T-helper 2 cell (primary cell): ENCODE data around the gene PLEKHM1.
"Not testable (repeated sequence)": the region's sequence is repeated elsewhere in the genome, so short reads cannot be mapped to it uniquely, and the experiment has no call there.

Experiments
- DNase-seq, 5 experiments: peaks; one replicate each; pipeline versions ENCODE4 v3.0.0 to v3.0.0-alpha.2; 2012 to 2022

Gene PLEKHM1

DNA sequence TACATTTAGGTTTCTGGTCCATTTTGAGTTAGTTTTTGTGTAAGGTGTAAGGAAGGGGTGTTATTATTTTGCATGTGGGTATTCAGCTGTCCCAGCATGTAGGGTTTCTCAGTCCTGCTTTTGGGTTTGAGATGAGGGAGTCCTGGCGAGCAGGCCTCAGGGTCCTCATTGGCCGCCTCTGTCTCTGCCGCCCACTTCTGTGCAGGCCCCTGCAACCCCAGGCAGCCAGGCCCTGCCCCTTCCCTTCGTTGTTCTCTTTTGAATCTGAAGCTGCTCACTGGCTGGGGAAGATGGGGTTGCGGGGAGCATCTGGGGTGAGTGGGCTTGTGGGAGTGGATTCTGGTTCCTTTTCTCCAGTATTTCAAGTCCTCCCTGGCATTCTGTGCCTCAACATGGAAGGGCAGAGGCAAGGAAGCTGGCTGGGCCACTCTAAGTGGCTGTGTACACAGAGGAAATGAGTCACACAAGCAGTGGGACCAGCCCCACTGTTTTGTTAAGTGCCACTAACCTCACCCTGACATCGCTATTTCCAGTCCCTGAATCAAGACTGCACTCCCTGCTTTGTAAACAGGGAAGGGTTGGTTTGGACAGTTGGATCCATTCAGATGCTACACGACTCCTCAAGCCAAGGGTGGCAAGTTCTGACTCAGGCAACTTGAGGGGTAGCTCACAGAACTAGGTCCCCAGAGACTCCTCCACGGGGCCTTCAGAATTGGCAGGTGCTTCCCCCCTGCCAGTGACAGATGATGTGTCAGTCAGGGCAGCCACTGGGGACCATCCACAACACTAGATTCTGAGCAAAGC, 28.8 kb downstream of the PLEKHM1 start:
- peak in 1 of 5 experiments; percentile 40 for DNase-seq

DNA sequence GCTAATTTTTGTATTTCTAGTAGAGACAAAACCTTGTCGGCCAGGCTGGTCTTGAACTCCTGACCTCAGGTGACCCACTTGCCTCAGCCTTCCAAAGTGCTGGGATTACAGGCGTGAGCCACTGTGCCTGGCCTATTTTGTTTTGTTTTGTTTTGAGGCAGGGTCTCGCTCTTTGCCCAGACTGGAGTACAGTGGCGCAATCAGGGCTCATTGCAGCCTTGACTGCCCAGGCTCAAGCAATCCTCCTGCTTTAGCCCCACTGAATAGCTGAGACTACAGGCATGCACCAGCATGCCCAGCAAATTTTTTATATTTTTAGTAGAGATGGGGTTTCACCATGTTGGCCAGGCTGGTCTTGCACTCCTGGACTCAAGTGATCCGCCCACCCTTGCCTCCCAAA, 30.1 kb downstream of the PLEKHM1 start:
- DNase-seq: not testable (repeated sequence)

DNA sequence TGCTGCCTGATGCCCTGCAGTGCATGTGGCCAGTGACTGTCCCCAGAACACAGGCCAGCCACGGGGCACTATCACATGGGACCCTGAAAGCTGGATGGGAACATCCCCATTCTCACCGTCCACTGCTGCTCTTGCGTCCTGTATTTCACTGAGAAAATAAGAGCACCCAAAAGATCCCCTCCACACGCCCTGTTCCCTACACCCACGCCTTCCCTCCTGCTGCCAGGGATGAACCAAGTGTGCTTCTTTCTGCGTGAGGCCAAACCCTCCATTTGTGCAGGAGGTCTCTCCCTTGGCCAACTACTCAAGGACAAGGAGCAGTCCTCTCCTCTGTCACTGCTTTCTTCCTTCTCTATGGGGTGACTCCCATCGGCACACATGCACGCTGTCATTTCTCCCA, 36.2 kb downstream of the PLEKHM1 start:
- DNase-seq: not testable (repeated sequence)

DNA sequence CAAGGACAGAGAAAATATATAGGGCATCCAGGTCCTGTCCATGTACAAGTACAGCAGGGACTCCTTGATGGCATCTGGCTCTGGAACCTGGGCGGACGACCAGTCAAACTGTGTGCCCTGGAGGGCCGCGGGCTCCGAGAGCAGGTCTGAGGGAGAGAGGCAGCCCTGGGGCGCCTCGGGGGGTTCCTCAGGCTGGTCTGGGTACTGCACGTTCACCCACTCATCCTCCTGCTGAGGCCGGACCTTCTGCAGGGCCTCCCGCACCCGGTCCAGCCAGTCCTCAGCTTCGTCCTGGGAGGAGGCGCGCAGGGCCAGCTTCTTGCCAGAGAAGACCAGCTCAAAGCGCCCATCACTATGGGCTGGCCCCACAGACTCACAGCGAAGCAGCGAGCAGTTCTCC, 36.8 kb downstream of the PLEKHM1 start:
- DNase-seq: not testable (repeated sequence)

DNA sequence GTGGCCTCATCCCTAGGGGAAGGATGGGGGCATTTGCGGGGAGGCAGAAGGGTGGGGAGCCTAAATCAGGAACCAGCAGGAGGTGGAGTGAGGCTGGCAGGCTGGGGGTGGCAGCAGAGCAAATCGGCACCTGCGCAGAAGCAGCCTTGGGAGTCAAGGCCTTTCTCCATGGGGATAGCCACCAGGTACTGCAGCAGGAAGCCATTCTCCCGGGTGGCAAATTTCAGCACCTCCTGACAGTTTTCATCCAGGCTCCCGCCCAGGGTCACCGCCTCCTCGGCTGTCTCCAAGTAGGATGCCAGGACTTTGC, 37.3 kb downstream of the PLEKHM1 start:
- not testable (repeated sequence) for DNase-seq

DNA sequence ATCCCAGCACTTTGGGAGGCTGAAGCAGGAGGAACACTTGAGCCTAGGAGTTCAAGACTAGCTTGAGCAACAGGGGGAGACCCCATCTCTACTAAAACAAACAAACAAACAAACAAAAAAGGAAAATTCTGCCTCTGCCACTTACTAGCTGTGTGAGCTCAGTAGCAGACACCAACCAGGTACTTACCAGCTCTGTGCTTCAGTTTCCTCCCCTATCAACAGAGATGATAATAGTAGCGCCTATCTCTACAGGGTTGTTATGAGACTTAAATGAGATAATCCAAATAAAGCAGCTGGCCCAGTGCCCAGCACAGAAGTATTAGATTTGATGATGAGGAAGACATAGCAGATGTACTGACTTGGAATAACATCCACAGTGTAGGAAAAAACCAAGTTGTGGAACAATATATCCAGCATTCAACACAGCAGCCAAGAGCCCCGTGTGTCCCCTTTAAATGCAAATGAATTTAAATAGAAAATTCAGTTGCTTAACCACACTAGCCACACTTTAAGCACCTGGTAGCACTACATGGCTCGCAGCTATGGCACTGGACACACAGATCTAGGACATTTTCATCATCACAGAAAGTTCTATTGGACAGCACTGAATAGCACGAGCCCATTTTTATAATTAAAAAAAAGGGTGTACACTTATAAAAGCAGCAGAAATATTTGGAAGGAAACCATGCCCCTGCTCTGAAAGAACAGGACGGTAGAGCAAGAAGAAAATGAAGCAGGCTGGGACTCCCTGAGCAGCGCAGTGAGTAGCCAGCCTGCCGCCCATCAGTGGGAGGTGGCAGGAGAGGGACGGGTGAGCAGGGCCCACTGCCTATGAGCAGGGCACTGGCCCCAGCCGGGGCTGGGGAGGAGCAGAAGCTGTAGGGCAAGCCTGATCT, 37.9 kb downstream of the PLEKHM1 start:
- not testable (repeated sequence) for DNase-seq

DNA sequence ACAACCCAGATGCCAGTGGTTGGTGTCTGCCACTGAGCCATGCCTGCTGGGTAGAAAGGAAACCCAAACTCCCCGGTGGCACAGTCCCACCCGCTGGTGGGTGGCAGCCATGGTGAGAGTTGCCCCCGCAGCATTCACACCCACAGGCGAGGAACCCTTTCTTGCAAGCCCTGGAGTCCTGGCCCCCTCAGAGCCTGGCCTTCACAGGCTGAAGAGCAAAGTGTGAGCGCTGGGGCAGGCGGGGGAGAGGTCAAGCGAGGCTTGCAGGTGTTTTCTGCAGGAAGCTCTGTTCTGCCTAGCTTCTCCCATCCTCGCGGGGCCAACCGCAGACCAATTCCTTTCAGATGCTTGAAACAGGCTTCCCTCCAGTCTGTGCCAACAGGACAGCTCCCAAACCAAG, 38.9 kb downstream of the PLEKHM1 start:
- not testable (repeated sequence) for DNase-seq

DNA sequence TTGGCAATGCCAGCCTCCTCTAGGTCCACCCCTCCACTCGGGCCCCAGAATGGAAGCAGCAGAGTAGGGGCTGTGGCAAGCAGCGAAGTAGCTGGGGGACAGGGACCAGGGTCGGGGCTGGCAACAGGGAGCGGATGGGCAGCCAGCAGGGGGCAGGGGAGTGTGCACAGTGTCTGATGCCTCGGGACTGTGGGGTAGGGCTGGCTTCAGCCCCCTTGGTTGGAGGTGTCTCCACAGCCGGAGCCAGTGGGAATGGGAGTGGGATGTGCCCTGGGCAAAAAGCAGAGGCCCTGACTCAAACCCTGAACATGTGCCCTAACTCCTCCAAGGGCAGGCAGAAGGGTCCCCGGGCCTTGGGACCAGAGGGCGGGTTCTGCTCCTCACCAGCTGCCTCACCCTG, 39.4 kb downstream of the PLEKHM1 start:
- DNase-seq: no peak

DNA sequence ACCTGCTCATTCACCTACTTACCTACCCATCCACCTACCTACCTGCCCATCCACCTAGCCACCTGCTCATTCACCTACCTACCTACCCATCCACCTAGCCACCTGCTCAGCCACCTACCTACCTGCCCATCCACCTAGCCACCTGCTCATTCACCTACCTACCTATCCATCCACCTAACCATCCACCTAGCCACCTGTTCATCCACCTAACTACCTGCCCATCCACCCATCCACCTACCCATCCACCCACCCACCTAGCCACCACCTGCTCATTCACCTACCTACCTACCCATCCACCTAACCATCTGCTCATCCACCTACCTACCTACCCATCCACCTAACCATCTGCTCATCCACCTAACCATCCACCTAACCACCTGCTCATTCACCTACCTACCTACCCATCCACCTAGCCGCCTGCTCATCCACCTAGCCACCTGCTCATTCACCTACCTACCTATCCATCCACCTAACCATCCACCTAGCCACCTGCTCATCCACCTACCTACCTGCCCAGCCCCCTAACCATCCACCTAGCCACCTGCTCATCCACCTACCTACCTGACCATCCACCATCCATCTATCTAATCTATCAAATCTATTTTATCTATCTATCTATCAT, 40.7 kb downstream of the PLEKHM1 start:
- DNase-seq: not testable (repeated sequence)

DNA sequence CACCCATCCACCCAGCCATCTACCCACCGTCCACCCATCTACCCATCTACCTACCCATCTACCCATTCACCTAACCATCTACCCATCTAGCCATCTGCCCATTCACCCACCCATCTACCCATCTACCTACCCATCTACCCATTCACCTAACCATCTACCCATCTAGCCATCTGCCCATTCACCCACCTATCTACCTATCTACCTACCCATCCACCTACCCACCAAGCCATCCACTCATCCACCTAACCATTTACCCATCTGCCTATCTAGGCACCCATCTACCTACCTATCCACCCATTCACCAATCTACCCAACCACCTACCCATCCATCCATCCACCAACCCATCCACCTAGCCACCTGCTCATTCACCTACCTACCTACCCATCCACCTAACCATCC, 41.3 kb downstream of the PLEKHM1 start:
- DNase-seq: not testable (repeated sequence)

DNA sequence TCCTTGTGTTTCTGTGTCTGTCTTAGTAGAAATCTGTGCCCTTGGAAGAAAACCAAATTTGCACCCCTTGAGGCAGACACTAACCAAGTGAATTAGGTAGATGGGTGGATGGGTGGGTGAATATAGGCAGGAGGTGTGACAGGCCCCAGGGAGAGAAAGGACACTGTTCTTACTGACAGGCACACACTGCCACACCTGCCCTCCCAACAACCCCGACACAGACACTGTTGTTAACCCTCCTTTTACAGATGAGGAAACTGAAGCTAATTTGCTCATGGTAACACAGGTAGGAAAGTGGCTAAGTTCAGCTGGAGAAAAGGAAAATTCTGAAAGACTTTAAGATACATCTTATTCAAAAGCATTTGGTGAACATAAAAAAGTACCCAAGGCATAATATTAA, 42.0 kb downstream of the PLEKHM1 start:
- DNase-seq: not testable (repeated sequence)

DNA sequence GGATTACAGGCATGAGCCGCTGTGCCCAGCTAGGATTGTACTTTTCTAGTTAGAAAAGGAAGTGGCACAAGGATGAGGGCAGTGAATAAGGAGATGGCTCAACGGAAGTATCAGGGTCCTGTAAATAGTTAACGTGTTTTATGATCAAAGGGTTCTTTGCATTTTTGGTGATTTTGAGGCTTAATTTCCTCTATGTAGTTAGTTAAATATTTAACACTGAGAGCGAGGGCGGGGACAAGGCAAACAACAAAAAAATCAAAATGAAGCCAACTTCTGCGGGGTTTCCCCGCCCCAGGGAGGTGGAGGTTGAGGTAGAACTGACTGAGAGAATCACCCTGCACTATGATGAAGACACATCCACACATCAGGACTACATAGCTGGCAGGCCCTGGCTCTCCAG, 42.5 kb downstream of the PLEKHM1 start:
- DNase-seq: not testable (repeated sequence)

DNA sequence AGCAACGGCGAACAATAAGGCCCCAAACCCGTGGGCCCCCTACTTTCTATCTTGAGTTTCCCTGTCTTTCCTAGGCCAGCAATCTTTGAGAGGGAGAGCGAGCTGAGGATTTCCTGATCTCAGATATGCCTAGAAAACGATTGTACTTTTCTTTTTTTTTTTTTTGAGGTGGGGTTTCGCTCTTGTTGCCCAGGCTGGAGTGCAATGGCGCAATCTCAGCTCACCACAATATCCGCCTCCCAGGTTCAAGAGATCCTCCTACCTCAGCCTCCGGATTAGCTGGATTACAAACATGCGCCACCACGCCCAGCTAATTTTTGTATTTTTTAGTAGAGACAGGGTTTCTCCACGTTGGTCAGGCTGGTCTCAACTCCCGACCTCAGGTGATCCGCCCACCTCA, 42.9 kb downstream of the PLEKHM1 start:
- DNase-seq: not testable (repeated sequence)

DNA sequence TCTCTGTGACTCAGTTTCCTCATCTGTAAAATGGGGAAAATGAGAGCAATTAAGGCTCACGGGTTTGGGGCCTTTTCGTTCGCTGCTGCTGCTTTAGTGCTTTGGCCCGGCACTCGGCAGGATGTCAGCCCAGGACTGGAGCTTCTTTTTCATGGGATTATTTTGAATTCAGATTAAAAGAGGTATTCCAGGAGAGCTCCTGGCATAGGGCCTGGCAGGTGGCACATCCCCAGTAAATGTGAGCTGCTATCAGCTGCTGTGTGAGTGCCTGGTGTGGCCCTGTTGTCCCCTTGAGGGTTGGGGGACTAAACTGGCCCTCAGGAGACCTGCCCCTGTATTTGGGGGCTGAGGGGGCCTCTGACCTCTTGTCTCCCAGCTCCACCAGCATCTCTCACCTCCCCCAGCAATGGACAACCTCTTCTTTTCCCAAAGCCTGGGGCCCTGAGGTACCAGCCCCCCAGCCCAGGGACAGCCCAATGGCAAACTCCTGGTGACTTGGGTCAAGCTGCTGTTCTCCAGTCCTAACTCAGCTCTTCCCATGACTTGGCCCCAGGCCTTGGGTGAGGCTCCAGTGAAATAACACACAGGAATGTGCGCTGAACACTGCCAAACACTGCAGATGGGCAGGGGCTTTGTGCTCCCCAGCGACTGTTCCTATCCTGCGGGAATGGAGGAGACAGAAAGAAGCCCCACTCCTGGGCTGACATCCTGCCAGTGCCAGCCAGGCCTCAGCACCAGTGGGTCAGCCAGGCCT, 43.5 kb downstream of the PLEKHM1 start:
- not testable (repeated sequence) for DNase-seq

DNA sequence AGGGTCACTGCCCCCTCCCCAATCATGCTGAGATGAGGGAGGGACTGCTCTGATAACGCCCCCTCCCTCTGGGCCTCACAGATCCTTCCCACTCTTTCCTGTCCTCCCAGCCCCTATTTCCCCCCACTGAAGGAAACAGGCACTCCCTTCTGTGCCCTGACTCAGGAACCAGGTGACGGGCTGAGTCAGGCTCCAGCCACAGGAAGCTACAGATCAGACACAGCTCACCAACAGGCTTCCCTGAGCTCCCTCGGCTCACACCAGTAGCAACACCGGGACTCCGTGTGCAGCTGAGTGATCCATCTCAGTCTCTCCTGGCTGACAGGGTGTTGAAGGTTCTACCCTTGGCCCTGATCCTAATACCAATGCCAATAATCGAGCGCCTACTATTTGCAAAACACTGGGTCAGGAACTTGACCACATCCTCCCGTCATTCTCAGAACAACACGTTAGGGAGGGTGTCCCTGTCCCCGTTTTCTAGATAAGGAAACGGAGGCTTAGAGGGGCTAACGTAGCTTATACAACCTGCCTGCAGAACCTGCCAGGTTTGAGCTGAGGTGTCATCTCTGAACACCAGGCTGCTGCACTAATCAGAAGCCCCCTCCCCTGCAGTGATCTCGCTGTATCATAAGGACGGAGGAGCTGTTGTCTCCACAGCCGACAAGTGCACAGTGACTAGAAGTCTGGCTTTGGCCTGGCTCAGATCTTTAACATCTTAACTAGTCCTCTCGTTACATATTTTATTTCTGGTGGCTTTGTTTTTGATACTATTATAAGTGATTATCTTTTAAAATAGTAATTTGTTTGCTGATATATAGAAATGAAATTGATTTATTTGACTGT, 44.4 kb downstream of the PLEKHM1 start:
- peak in 1 of 5 experiments; percentile 52 for DNase-seq

DNA sequence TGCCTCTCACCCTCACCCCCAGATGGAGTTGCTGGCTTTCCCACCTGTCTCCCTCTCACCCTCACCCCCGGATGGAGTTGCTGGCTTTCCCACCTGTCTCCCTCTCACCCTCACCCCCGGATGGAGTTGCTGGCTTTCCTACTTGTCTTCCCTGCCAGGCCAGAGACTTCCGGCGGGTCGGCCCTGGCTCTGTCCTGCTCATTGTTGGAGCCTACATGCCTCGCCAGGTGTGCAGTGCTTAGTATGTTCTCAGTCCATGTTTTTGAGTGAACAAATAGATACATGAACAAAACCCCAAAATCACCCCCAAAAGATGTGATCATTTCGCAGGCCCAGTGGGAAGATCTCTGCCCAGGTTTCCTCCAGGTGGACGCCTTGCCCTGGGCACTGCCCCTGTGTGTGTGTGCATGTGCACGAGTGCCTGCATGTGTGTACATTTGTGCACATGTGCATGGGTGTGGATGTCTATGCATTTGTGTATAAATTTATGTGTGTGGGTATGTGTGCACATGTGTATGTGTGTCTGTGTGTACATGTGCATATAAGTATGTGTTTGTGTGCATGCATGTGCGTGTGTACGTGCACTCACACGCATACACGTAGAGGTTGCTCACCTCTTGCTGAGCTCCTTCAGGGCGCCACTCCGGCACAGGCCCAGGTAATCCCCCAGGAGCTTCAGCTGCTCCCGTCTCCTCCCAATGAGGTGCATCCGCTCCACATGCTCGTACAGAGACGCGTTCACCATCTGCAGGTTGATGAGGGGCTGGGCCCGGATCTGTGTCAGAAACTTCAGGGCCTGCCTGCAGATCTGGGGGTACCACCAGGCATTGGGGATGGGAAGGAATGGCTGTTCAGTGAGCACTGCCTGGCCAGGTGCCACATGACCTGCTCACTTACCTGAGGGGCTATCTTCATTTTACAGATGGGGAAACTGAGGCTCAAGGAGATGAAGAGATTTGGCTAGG, 45.4 kb downstream of the PLEKHM1 start:
- DNase-seq: not testable (repeated sequence)

DNA sequence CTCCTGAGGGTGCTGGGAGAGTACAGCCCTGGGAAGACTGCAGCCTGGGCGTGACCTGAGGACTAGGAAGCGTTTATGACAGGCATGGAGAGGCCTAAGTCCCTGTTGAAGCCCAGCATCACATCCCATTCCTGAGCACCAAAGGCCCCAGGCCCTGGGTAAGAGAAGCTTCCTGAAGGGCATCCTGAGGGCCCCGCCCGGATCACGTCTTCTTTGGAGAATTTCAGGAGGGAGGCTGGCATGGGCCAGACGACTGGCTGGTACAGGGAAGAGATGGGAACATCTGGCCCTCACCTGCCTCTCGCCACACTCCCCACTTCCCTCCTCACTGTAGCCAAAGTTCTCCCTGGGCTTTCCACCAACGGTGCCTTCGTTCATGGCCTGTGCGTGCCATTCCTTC, 46.2 kb downstream of the PLEKHM1 start:
- not testable (repeated sequence) for DNase-seq

DNA sequence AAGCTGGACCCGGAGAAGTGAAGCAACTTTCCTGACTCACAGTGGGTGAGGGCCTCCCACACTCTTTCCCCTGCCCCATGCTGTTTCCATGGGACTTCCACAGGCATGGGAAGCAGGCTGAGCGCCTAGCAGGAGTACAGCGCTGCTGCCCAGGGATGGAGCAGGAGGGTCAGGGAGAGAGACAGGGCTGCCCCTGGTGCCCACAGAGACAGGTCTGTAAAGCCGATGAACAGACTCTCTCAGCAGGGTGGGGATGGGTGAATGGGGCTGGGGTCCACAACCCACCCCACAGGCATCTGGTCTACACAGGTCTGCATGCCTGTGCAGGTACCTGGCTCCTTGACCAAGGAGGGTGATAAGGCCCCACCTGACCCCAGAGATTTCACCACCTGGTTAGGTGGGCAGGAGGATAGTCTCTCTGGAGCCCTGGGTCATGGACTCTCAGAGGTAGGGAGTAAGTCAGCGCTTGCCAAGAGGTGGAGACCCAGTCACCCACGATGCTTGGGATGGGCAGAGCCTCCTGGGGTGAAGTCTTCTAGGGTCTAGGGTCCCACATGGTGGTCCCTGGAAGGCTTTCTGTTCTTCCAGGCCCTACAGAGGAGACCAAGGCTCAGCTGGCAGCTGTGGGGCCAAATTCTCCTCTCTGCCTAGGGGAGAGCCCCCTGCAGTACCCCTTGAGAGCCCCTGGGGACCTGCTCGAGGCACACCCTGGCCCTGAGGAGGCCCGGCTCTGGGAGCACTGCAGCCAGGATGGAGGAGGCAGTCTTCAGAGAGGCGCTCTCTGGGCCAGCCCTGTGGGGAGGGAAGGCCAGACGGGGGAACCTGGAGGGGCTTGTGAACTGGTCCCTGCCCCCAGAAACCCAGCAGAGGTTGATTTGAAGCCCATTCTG, 46.9 kb downstream of the PLEKHM1 start:
- not testable (repeated sequence) for DNase-seq
